ENCODE data around the gene GSTK1. TPM values are rescaled to one million over a fixed set of nuclear protein-coding genes. Genes with fewer than 3 reads are reported as not detected.
"Not testable (repeated sequence)": the region's sequence is repeated elsewhere in the genome, so short reads cannot be mapped to it uniquely, and the experiment has no call there.

GSTK1 gene
- total RNA-seq, 1 experiment from 2014 or later, result 96.1 TPM

GRCh38 chr7:143238289-143238980 is 24.8 kb upstream of the GSTK1 start:
- DNase-seq (ENCODE audit: low read depth), result no peak

- DNase-seq (ENCODE audit: low read depth), result no peak
Observed at GRCh38 chr7:143239813-143240212, 23.4 kb upstream of the GSTK1 start.

- peak; percentile 72 for DNase-seq (ENCODE audit: low read depth)
Observed at GRCh38 chr7:143240291-143241168, 22.7 kb upstream of the GSTK1 start.

GRCh38 chr7:143242306-143242705 is 20.9 kb upstream of the GSTK1 start:
- DNase-seq (ENCODE audit: low read depth), result no peak

GRCh38 chr7:143243111-143243510 is 20.1 kb upstream of the GSTK1 start:
- no peak for DNase-seq (ENCODE audit: low read depth)

GRCh38 chr7:143243614-143244013 is 19.6 kb upstream of the GSTK1 start:
- no peak for DNase-seq (ENCODE audit: low read depth)

- DNase-seq (ENCODE audit: low read depth), result no peak
Observed at GRCh38 chr7:143244321-143244720, 18.9 kb upstream of the GSTK1 start.

- DNase-seq (ENCODE audit: low read depth), result no peak
Observed at GRCh38 chr7:143245123-143245522, 18.1 kb upstream of the GSTK1 start.

GRCh38 chr7:143247372-143247771 is 15.9 kb upstream of the GSTK1 start:
- DNase-seq (ENCODE audit: low read depth), result no peak

GRCh38 chr7:143248761-143249354 is 14.4 kb upstream of the GSTK1 start:
- peak; percentile 32 for DNase-seq (ENCODE audit: low read depth)

- DNase-seq (ENCODE audit: low read depth), result no peak
Observed at GRCh38 chr7:143250199-143250598, 13.0 kb upstream of the GSTK1 start.

- no peak for DNase-seq (ENCODE audit: low read depth)
Observed at GRCh38 chr7:143250822-143251221, 12.4 kb upstream of the GSTK1 start.

GRCh38 chr7:143252006-143252405 is 11.2 kb upstream of the GSTK1 start:
- DNase-seq (ENCODE audit: low read depth), result no peak

- DNase-seq (ENCODE audit: low read depth), result no peak
Observed at GRCh38 chr7:143255564-143255963, 7.7 kb upstream of the GSTK1 start.

GRCh38 chr7:143256325-143256724 is 6.9 kb upstream of the GSTK1 start:
- DNase-seq (ENCODE audit: low read depth), result no peak

- DNase-seq (ENCODE audit: low read depth), result no peak
Observed at GRCh38 chr7:143256932-143257331, 6.3 kb upstream of the GSTK1 start.

- DNase-seq (ENCODE audit: low read depth), result peak; percentile 19
Observed at GRCh38 chr7:143257501-143257900, 5.7 kb upstream of the GSTK1 start.

GRCh38 chr7:143258831-143259230 is 4.4 kb upstream of the GSTK1 start:
- no peak for DNase-seq (ENCODE audit: low read depth)

GRCh38 chr7:143259765-143260164 is 3.5 kb upstream of the GSTK1 start:
- DNase-seq (ENCODE audit: low read depth), result no peak

- no peak for DNase-seq (ENCODE audit: low read depth)
Observed at GRCh38 chr7:143261901-143262300, 1.3 kb upstream of the GSTK1 start.

- not testable (repeated sequence) for DNase-seq (ENCODE audit: low read depth)
Observed at GRCh38 chr7:143264196-143264568, 941 bp downstream of the GSTK1 start.

GRCh38 chr7:143265017-143265693 is 1.9 kb downstream of the GSTK1 start:
- DNase-seq (ENCODE audit: low read depth), result no peak

All from RPMI7951 (cell line).